Measurements from ENCODE around the gene VCPKMT.

- TF ChIP-seq POLR2AphosphoS5 (IDR thresholded peaks at IDR 0.05; ENCODE audit: borderline replicate concordance, low read depth, low read length), result no peak
- no peak for TF ChIP-seq FOXP2 (optimal IDR thresholded peaks at IDR 0.05; ENCODE audit: control extremely low read depth, extremely low read length, insufficient read depth)
Observed at GRCh38 chr14:50063876-50064420, 52.4 kb downstream of the VCPKMT start.
